Eye (tissue), 1 donor: ENCODE data around the gene APC2.
"Not testable (repeated sequence)": the region's sequence is repeated elsewhere in the genome, so short reads cannot be mapped to it uniquely, and the experiment has no call there.

Experiments
- DNase-seq: peaks from one replicate; pipeline ENCODE4 v3.0.0-alpha.2; 2015

Gene APC2

DNA sequence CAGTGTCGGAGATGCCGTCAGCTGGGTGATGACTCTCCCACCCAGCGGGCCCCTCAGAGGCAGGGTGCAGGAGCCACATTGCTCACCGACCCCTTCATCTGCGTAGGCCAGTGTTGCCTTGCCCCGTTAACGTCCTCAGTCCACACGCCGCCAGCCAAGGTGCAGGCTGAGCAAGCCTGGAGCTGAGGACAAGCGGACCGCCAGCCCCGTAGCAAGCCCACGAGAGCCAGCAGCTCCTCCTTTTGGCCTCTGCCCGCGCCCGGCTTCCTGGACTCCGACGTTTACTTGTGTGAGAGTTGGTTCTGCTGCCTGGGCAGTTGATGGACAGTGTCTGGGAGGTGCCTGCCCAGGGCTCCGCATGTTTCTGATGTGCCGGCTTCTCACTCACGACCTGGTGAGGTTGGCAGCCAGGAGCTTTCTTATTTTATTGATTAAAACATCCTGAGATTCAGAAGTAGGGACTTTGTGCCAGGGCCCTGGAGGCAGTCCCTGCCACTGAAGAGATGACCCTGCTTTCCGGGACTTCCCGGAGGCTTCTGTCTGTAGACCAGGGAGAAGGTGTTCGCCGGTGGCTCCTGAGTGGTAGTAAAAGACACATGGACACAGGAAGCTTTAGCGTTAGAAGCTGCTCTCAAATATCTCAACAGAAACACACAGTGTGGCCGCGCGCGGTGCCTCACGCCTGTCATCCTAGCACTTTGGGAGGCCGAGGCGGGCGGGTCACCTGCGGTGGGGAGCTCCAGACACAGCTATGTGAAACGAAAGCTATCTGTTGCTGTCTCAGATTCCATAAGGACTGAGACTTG, 36.7 kb upstream of the APC2 start:
- no peak for DNase-seq

DNA sequence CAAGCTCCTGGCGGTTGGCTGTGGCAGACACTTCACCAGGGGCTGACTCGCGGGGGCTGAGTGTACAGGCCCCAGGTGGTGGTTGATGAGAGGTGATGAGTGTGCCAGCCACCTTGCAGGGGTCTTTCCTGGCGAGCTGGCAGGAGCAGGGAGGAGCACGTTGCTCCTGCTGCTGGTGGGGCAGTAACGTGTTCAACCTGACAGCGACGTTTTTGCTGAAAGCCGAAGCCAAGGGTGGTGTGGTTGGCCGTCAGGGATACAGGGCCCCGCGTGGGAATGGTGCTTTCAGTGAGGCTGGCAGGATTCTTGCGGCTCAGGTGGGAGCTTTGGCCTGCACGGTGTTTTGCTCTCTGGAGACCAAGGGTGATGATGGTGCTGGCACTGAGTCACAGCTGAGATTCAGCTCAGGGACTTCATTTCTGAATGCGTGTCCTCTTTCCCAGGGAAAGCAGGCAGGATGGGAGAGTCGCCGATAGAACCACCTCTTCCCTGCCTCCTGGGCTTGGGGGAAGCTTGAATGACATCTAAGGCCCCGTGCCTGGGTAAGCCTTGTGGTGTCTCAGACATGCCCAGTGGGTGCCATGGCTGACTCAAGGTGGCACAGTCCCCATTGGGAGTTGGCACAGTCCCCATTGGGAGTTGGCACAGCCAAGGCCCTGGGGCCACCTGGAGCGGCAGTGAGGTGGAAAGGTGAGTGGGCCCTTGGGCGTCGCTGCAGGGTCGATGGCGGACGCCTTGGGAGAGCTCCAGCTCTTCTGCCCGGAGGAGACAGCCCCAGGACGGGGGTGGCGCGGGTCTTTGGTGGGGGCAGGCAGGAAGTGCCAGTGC, 33.7 kb upstream of the APC2 start:
- DNase-seq, result no peak

DNA sequence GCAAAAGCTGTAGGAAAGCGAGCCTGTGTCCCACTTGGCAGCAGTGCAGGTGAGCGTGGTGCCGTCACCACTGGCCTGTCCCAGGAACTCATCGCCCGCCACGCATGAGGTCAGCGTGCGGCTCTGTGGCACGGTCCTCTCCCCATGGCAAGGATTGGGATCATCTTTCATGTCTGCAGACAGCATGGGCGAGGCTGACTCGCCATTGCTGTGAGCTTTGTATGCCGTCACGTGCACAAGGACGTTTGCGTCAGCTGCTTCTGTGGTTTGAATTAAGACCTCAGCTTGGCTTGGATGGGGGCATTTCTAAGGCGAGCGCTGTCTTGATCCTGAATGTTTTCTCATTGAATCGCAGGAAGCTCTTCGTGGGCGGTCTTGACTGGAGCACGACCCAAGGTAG, 32.8 kb upstream of the APC2 start:
- DNase-seq, result no peak

DNA sequence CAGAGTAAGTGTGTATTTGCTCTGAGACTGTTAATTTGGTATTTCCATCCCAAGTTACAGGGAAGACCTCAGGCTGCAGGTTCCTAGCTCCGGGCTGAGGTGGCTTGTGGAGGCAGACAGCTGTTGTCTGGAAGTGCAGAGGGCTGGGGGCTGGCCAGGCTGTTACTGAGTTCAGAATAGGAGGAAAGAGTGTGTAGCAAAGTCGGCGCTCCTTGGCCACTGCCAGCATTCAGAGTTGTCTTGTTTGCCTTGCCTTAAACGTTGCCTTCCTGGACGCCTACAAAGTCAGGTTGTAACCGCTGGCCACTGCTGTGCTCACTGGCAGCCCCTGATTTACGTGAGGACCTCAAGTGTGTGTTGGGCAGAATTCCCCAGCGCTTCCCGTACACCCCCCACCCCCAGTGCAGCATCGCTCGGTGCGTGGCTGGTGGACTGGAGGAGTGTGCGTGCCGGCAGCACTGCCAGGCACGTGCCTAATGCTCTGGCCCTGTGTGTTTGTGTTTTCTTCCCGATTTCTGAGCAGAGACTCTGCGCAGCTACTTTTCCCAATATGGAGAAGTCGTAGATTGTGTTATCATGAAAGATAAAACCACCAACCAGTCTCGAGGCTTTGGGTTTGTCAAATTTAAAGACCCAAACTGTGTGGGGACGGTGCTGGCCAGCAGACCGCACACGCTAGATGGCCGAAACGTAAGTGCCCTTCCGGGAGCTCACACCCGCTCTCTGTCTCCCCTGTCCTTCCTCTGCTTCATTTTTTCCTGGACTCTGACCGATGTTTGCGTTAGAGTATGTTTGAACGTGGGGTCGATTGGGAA, 32.0 kb upstream of the APC2 start:
- no peak for DNase-seq

DNA sequence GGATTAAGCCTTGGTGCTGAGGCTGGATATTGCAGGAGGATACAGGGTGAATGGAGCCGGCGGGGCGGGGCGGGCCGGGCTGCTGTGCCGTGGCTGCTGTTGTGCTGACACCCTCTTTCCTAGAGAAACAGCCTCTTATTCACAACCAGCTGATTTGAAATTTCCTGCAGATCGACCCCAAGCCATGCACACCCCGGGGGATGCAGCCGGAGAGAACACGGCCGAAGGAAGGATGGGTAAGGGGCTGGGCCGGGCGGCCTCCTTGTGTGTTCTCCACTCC, 31.5 kb upstream of the APC2 start:
- no peak for DNase-seq

DNA sequence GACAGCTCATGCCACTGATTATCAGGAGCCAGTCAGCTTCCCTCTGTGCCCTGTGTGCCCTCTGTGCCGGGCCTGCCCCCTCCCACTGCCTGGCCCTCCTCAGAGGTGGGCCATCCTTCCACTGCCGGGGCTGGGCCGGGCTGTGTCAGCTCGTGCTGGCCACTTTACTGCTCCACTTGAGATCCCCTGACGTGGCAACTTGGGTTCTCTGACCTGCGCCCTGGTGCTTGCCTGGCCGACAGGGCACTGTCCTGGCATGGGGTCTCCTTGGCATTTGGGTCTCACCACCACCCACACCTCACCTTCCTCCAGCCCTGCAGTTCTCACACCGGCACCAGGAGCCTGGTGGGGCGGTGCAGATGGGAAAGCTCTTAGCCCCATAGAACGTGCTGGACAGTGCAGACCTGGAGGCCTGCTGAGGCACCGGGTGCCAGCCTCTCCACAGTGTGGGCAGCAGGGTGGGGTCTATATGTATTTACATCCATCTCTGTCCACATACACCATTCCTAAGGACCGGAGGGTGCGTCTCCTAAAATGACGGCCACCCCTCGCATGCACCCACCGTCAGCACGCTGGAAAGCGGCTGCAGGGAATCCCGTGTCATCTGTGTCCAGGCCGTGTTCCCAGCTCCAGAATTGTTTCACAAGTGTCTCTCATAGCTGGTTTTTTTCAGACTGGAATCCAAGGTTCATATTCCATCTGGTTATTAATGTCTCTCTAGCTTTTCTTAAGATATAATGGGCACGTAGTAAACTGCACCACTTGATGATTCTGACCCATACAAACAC, 30.8 kb upstream of the APC2 start:
- DNase-seq, result no peak

DNA sequence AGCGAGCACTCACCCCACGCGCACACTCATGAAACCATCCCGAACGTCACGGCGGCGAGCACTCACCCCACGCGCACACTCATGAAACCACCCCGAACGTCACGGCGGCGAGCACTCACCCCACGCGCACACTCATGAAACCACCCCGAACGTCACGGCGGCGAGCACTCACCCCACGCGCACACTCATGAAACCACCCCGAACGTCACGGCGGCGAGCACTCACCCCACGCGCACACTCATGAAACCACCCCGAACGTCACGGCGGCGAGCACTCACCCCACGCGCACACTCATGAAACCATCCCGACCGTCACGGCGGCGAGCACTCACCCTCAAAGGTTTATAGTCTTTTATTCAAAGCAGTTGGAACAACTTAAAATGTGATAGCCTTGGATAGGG, 29.8 kb upstream of the APC2 start:
- not testable (repeated sequence) for DNase-seq

DNA sequence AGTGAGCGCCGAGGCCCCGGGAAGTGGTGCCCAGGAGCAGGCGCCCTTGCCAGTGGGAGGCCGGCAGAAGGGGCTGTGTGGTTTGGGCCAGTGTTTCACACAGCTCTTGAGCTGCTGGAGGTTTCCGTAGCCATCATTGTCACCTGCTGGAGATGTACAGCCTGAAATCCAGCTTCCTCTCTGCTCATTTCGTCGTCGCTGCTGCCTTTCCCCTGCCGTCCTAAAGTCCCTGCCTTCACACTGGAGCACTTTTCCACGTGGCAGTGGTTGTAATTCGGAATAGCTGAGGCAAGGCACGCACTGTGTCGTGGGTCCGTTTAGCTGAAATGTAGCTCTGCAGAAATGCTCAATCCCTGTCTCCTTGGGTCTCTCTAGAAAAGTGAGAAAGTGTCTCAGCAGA, 29.3 kb upstream of the APC2 start:
- DNase-seq, result no peak

DNA sequence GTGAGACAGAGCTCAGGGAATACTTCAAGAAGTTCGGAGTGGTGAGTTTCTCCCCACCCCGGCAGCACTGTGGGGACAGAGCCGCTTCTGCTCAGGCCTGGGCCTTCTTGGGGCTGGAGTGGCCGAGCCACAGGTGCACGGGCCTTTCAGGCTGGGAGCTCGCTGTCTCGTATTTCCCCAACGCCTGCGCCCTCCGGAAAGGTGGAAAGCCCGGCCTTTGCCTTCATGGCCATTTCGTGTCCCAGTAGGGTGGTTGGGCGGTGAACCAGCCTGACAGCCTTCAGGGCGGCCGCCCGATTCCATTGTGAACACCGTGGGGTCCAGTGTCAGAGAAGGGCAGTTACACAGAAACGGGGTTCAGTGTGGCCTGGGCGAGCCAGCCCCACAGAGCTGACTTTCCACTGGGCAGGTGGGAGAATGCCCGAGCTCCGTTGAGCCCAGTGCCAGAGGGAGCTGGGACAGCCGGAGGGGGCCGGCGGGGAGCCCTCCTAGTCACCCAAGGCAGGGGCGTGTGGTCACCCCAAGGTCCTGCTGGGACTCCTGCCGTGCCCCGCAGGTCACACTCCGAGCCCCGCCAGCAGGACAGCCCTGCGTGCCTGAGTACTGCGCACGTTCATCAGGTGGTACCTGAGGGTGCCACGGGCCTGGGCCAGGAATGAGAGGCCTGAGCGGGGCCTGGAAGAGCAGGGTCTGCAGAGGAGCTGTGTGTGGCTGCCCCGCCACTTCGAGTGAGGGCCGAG, 28.5 kb upstream of the APC2 start:
- no peak for DNase-seq

DNA sequence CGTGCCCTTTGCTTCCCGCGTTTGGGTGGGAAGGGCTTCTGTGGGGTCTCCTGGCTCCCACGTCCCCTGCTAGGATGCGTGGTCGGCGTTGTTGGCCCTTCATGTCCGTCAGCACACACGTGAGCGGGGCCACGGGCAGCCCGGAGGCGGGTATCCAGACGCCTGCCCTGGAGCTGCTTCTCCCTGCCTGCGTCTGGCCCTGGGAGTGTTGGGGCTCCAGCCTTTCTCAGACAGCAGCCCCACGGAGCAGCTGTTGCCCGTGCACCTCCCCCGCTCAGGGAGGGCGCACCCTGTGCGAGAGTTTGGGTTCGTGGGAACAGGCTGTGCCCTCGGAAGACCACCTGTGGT, 28.0 kb upstream of the APC2 start:
- no peak for DNase-seq

DNA sequence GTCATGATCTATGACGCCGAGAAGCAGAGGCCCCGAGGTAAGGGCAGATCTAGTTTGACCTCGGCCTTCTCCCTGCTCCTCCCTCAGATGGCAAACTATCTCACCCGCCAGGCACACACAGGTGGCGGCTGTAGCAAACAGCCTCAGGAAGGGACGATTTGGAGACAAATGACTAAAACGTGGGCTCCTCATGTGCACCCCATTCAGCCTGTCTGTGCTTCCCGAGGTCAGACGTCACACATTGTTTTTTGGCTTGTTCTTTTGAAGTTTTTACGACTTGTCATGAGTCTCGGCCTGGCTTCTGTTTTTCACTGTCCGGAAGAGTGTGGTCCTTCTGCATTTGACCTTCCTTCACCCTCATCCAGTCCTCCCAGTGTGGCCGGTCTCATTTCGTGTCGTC, 27.6 kb upstream of the APC2 start:
- no peak for DNase-seq

DNA sequence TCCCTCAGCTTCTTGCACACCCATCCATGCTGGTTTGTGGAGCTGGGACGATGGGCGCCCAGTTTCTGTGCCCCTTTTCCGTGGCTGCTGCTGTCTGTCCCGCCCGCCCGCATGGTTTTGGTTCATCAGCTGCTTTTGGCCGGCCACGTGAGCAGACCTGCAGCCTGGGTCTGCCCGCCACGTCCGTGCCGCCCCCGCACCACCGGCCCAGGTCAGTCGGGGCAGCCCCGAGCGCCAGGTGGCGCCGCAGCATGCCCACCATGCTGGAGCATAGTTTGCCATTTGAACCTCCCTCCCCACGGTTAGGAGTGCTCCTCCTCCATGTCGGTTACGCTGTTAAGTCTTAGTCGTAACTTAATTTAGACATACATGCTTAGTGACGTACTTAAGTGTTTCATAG, 27.0 kb upstream of the APC2 start:
- no peak for DNase-seq

DNA sequence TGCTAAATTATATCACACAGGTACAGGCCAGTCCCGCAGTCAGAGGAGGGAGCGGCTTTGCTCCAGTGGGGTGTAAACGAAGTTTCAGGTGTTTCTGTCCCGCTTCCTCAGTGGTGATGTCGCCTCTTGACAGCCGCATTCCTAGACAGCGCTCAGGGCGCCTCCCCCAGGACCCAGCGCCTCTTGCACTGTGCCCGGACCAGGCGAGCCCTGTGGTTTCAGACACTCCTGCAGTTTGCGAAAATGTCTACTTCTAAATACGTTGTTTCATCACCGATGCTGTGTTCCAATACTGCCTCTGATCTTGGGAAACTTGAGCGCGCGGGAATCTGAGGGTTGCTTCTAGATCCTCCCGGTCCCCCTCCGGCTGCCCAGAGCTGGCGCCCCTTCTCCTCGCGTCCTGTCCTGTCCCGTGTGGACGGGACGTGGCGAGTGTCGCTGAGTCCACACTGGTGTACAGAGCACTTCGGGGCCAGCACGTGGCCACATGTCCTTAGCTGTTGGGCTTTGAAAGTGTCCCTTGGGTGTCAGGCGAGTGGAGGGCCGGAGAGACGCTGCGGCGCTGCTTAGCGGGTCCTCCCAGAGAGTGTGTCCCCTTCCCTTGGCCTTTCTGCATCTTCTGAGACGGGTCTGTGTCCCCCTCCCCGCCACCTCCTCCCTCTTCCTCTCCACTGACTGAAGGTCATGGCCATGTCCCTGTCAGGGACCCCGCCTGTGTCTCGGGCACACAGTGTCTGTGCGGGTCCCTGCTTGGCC, 26.3 kb upstream of the APC2 start:
- peak; percentile 58 for DNase-seq

DNA sequence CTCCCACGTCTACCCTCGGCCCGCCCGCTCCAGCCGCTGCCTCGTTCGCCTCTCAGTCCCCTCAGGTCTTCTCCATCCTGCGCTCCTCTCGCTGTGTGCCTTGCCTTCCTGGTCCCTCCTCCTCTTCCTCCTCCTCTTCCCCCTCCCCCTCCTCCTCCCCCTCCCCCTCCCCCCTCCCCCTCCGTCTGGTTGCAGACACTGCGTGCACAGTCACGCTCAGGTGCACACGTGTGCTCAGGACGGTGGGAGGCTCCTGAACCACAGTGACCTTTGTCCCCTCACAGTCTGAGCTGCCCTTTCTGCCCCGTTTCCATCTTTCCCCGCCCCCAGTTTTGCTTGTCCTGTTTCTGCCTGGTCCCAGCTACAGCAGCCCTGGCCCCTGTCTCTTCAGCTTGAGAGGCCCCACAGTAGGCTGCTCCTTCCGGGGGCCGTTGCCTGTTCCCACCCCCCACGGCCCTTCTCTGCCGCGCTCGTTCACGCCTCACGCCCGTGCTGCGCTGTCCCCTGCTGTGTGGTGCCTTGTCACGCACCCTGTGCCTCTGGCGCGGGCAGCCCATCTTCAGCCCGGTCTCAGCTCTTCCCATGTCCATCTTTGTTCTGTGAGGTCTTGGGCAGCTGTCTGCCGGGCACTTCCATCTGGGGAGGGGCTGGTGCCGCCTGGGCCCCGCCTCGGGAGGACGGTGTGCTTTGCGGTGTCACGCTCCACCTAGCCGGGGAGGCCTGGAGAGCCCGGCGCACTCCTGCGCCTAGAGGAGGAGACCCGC, 25.5 kb upstream of the APC2 start:
- DNase-seq, result peak; percentile 73

DNA sequence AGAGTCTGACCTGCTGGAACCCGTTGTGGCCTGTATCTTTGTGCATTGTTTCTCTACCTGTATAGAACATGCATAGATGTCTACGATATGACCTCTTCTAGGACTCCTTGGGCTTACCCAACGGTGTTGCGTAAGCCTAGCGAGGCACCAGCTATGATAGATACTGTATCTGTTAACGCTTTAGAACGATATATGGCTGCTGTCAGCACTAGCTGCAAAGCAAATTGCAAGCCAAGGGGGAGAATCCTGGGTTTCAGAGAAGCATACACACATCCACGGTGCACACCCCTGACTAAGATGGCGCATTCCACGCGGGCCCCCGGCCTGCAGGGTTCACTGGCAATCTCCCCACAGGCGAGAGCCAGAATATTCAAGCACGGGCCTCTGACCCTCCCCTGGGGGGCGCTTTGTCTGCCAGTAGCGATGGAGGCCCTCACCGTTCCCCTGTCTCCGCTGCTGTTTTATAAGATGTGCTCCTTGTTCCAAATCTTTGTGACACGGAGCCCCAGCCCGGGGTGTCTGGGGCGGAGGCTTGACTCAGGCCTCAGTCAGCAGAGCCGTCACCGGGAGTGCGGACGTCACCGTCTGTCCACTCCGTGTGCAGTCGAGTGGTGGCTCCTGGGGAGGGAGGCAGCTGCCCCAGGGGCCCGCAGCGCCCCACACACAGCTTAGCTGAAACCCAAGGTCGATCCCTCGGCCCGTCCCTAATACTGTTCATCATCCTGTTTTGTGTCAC, 24.7 kb upstream of the APC2 start:
- DNase-seq, result peak; percentile 63

DNA sequence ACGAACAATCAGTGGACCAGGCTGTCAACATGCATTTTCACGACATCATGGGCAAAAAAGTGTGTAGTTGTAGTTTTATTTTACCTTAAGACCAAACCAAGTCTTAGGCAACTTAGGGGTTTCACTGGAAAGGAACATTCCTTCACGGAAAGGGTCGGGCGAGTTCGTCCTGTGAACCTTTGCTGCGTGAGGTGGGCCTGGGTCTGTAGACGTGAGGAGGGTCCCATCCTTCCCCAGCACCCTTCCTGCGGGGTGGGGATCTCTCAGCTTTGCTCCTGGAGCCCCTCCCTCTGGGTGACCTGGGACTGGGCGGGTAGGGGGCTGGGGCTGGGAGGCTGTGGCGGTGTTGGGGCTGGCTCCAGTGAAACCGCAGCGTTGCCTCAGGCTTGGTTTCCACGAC, 24.0 kb upstream of the APC2 start:
- no peak for DNase-seq

DNA sequence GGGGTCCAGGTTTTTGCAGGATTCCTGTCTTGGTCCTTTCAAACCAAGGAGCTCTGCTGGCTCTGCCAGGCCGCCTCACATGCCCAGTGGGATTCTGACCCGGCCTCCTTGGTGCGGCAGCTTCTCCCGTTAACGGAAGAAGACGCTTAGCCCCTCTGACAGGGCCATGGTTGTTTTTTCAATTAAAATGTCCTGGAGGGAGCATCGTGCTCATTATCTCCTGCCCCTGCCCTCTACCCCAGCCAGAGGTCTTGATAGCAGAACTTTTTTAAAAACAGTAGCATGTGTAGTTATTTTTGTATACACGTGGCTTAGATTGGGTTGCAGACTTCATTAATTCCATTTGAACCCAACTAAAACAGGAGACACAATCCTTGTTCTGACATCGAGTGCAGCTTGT, 23.2 kb upstream of the APC2 start:
- DNase-seq, result peak; percentile 72

DNA sequence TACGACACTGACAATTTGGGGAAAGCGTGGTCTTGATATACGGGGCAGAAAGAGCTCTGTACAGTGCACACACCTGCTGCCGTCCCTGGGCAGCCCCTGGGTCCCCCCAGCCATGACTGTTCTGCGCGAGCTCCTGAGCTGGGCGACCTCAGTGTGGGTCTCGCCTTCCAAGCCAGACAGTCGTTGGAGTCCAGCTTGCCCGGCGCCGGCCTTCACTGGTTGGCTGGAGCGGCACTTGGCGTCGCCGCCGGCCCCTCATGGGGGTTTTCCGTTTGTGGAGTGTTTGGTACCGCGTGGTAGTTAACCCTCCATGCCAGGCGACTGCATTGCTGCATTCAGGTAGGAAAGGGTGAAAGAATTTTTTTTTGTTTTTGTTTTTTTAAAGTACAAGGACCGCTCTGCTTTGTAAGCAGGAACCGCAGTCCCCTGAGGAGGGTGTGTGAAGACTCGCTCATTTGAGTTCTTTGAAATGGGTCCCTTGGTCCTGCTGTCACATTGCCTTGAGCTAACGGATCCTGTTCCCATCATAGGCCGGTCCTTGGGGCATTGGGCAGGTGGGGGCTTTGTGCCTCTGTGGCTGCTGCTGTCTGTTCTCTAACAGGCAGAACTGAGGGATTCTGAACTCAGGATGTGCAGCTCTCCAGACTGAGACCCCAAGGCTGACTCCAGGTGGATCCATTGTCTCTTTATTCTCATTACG, 22.6 kb upstream of the APC2 start:
- DNase-seq, result no peak

DNA sequence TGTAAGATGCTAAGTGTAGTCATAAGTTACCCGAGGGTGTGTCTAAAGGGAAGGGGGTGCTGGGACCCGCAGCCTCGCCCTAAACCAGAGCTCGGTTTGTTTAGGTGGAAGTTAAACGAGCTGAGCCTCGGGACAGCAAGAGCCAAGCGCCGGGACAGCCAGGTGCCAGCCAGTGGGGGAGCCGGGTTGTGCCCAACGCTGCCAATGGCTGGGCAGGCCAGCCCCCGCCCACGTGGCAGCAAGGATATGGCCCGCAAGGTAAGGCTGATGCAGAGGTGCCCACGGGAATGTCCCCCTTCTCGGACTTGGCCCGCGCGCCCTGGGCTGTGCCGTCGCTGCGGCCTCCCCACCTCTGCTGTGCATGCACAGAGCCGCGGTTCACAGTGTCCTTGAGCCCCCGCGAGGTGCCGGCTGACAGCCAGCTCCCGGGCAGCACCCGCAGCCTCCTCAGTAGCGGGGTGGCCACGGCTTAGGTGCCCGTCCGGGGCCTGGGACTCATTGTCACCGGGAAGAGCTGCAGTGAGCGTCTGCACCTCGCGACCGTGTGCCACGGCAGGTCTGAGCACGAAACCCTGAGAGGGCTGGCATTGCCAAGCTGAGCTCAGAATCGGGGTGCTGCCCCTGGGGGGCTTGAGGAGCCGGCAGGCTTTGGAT, 21.1 kb upstream of the APC2 start:
- no peak for DNase-seq
